GM12878 (cell line): Measurements from ENCODE around the gene NTM.

Source experiments
- BCL11A ChIP-seq: IDR thresholded peaks from 2 replicates; pipeline ENCODE4 v1.6.1; 2011; ENCODE audit warnings: low read depth, low read length
- CTCF ChIP-seq, 3 experiments: IDR thresholded peaks in 2 of 3; conservative IDR thresholded peaks in 1 of 3; 2 replicates each; pipeline ENCODE4 v1.5.1; 2011; ENCODE audit warnings: low read depth in 3 of 3, low read length in 3 of 3, mild to moderate bottlenecking in 3 of 3, control low read depth in 2 of 3, moderate library complexity in 2 of 3, inconsistent platforms in 1 of 3, mixed read lengths in 1 of 3; ENCODE audit not compliant: control insufficient read depth in 2 of 3, insufficient read depth in 1 of 3; ENCODE audit errors: extremely low read depth in 1 of 3
- CUX1 ChIP-seq: IDR thresholded peaks from 2 replicates; pipeline ENCODE4 v1.6.1; 2012; ENCODE audit warnings: improper control_type of control experiment, low read depth, low read length; ENCODE audit not compliant: insufficient replicate concordance
- MEF2B ChIP-seq: fragments of 450-650 bp; IDR thresholded peaks from 2 replicates; pipeline ENCODE4 v1.6.1; 2018; ENCODE audit warnings: mild to moderate bottlenecking, moderate library complexity; ENCODE audit not compliant: partially characterized antibody, poor library complexity, severe bottlenecking
- NFYB ChIP-seq: IDR thresholded peaks from 2 replicates; pipeline ENCODE4 v1.6.1; 2011; ENCODE audit warnings: low read depth, mild to moderate bottlenecking, low read length, improper control_type of control experiment, moderate library complexity; ENCODE audit not compliant: insufficient read depth
- NRF1 ChIP-seq: conservative IDR thresholded peaks from 2 replicates; pipeline ENCODE4 v1.6.1; 2011; ENCODE audit warnings: mild to moderate bottlenecking, low read depth, low read length, improper control_type of control experiment
- POLR2A ChIP-seq: IDR thresholded peaks from 2 replicates; pipeline ENCODE4 v1.6.1; 2011; ENCODE audit warnings: low read depth, mild to moderate bottlenecking, low read length
- SP1 ChIP-seq: IDR thresholded peaks from one replicate; pipeline ENCODE4 v1.6.1; 2011; ENCODE audit warnings: low read depth, low read length
- YY1 ChIP-seq: IDR thresholded peaks from 2 replicates; pipeline ENCODE4 v1.6.1; 2011; ENCODE audit warnings: low read depth, mild to moderate bottlenecking, low read length

GRCh38 chr11:131658952-131659351 lies 288.5 kb downstream of the NTM start:
- TF ChIP-seq POLR2A (no peak), SP1 (no peak), NRF1 (no peak), MEF2B (no peak), YY1 (no peak), CTCF (IDR thresholded peaks at IDR 0.05 in 2 of 3, conservative IDR thresholded peaks at IDR 0.05 in 1 of 3; ENCODE audit: control insufficient read depth in 2 of 3, extremely low read depth in 1 of 3, insufficient read depth in 1 of 3, low read depth in 3 of 3, low read length in 3 of 3) (no peak), CUX1 (no peak), NFYB (no peak), BCL11A (no peak)
